HG03103 (cell line): ENCODE data around the gene C19orf33.

Experiments used
- ATAC-seq: cut with Tn5 transposase; IDR thresholded peaks from one replicate; pipeline ENCODE4 v1.9.1; 2021; ENCODE audit warnings: low read depth; ENCODE audit not compliant: unreplicated experiment

C19orf33 gene

DNA sequence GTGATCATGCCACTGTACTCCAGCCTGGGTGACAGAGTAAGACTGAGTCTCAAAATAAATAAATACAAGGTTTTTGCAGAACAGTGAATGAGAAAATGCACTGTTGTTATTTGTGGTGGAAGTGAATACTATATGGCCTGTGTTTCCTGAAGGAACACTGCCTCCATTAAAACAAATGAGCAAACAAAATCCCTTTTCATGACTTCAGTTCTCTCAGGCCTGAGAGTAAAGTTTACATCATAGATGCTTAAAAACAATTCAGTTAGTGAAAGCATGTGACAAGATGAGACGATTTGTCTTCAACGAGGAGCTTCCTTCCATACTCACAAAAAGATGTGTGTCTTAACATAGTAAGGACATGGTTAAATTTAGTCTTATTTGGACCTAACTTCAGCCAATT lies 25.3 kb upstream of the C19orf33 start:
- ATAC-seq, result no peak

DNA sequence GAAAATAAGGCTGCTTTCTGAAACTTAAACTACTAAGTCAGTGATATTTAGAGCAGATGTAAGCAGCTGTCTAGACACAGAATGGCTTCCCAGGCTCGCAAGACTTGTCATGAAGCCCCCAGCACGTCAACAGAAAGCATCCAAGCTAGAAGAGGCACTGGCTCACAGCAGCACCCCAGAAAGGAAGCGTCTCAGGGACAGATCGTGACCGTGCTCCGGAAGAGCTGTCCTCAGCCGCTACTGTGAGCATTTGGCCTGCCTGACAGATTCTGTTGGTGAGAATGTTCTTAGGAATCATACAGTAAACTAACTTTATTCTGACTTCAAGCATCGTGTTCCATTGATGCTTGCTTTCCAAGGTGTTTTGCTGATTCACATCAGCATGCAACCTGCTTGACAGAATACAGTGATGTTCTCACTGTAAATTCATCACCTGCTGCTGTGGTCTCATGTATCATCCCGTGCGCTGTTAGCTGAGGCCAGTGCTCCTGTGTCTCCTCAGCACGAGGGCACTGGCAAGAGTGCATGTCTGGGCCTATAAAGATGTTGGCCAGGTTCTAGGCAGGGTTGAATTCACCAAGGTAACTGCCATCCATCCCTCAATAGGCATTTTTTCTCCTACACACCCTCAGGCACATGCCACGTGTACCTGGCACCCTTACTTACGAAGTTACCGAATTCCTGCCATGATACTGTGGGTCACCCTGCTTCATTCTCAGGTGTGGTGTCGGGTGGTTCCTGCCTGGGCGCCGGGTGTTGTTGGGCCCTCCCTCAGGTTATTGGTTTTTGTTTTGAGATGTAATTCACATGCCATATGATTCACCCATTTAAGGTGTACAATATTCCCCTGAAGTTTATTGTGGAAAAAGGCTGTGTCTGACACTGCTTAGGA lies 23.8 kb upstream of the C19orf33 start:
- no peak for ATAC-seq

DNA sequence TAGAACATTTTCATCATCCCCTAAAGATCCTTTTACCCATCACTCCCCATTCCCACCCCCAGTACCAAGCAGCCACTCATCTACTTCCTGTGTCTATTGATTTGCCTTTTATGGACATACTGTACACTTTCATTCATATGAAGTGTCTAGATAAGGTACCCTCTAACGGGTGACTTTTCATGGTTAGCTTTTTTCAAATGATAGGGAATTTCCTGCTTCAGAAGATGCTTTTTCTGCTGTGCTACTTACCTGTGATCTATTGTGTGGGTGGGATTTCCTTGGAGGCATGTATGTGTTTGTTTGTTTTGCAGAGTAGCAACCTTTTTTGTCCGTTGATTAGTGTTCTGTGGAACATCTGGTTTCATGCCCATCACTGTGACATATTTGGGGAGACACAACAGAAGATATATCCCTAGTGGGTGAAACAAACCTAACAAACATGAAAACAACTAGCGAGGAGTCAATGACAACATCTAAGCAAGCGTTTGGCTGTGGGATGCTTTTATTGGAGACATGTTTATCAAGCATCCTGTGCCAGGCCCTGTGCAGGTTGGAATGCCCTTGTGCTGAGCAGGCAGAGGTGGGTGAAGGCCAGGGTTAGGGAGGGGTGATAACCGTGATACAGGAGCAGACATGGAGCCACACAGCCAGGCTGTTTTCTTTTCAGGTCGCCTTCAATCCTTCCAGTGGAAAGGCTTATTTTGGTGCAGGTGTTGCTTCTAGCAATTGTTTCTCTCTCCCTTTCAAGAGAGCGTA lies 22.1 kb upstream of the C19orf33 start:
- ATAC-seq, result no peak

DNA sequence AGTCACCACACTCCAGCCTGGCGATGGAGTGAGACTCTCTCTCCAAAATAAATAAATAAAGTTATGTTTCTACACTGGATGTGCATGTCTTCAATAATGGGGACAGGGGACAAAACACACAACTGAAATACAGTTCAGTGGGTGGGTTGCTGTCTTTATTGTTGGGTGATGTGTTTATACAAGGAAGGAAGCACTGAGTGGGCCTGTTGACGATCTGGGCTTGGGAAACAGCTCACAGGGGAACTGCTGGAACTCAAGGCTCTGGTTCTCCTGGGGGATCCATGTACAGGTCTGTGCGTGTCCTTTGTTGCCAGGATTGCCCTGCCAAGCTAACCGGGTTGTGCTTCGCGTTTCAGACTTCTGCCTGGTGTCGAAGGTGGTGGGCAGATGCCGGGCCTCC lies 20.8 kb upstream of the C19orf33 start:
- ATAC-seq, result no peak

DNA sequence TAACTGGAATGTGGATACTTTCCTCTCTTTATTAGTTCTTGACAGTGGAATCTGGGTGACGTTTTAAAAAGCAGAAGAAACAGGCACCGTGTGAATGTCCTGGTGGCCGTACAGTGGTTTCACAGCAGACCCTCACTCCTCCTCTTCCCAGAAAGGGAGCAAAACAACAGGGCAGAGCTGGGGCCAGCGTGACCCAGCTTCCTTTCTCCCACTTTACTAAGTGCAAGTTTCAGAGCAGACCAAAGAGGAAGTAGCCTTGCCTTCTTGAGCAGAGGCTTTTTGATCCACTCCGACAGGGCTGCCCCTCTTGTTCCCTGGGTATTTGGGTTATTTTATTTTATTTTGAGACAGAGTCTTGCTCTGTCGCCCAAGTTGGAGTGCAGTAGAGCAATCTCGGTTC lies 19.6 kb upstream of the C19orf33 start:
- no peak for ATAC-seq

DNA sequence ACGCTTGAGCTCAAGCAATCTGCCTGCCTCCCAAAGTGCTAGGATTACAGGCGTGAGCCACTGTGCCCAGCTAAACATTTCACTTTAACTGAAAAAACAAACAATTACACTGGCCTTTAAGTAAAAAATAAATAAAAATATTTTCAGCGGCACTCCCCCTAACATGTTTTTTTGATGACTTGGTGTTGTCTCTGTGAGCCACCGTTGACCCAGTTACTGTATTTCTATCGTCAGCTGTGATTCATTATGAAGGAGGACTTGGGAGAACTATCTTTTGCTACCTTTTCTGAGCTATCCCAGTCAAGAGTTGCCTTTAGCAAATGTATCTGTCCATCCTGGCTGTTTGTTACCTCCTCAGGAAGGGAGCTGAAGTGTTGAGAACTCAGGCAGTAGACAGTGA lies 18.5 kb upstream of the C19orf33 start:
- ATAC-seq, result no peak

DNA sequence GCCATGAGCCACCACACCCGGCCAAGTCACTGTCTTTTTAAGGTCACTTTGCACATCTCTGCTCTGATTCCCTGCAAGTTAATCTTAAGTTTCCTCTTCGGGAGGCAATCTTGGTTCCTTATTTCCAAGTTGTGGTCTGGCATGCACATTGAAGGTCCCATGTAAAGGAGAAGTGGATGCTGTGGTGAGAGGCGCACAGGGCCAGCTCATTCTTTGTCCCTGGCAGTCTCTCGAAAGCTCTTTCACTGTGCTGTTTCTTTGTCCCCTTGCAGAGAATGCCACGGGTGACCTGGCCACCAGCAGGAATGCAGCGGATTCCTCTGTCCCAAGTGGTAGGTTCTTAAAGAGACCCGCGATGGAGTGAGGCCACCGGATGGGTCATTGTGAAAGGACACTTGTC lies 16.4 kb upstream of the C19orf33 start:
- ATAC-seq, result no peak

DNA sequence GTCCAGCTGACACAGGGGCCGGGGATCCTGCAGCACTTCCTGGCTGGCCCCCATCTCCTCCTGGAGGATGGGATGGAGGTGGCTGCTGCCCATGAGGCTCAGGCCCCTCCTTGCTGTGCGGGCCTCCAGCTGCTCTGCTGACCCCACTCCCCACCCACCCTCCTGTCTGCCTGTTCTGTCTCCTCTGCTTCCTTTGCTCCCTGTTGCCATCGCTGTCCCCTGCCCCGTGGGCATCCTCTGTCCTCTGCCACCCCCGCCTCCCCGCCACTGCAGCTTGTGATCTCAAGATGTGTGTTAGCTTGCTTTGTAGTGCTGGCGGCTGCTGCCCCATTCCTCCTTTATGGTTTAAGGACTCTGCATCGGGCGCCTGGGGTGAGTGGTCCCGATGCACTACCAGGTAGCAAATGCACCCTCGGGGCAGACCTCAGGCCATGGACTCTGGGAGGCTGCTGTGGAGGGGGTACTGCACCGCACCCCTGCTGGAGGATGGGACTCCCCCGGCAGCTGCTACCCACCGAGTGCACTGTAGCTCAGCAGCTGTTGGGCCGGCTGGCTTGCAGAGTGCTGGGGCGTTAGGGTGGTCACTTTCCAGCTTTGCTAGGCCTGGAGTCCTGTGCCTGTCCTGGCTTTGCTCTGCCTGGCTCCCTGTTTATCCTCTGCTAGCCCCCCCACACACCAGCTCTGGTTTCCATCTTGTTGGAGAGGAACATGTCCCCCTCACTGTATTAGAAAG lies 15.8 kb upstream of the C19orf33 start:
- no peak for ATAC-seq

DNA sequence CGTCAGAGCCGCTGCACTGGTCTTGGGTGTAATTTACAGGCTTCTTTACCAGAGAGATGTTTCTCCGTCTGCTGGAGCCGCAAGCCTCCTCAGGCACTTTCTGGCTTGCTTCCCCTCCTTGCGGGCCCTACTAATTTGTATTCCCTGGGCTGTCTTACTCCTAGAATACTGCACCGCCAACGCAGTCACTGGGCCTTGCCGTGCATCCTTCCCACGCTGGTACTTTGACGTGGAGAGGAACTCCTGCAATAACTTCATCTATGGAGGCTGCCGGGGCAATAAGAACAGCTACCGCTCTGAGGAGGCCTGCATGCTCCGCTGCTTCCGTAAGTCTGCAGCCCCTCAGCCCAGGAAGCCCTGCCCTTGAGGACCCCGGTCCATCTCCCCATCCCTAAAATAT lies 14.1 kb upstream of the C19orf33 start:
- ATAC-seq, result no peak

DNA sequence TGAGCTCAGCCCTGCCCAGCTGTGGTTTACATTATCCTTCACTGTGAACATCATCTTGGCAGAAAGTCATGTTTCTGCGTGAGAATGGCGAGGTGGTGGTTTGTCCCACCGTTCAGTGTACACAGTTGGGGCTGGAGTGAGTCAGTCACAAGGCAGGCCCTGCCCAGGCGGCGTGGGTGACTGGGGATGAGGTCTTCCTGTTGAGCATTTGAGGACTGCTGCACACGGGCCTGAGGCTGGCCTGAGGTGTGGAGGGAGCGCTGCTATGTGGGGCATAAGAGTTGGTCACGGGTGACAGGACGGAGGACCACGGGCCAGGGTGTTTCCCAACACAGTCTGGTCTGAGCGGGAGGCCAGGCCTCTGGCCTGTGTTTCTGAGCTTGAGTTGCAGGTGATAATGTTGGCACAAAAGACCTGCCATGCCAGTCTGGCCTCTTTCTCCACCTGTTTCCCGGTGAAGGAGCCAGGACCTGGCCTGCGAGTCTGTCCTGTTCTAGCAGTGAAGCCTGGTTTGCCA lies 13.4 kb upstream of the C19orf33 start:
- no peak for ATAC-seq

DNA sequence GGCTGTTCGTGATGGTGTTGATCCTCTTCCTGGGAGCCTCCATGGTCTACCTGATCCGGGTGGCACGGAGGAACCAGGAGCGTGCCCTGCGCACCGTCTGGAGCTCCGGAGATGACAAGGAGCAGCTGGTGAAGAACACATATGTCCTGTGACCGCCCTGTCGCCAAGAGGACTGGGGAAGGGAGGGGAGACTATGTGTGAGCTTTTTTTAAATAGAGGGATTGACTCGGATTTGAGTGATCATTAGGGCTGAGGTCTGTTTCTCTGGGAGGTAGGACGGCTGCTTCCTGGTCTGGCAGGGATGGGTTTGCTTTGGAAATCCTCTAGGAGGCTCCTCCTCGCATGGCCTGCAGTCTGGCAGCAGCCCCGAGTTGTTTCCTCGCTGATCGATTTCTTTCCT lies 12.2 kb upstream of the C19orf33 start:
- ATAC-seq, result no peak

DNA sequence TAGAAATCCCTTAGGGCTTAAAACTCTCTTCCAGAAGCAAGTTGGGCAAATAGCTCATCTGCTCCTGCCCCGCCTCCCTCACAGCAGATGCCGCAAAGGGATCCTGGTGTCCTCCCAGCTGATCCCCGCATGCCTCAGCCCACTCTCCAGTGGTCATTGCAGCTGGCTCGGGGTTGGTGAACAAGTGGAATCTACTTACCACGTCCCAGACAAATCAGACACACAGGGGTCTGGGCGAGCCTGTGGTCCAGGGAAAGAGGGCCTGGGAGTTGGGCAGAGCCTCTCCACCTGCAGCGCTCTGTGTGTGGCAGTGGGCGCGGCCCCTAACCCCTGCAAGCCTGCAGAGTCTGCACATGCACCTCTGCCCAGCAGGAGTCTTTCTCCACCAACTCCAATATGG lies 10.8 kb upstream of the C19orf33 start:
- ATAC-seq, result no peak

DNA sequence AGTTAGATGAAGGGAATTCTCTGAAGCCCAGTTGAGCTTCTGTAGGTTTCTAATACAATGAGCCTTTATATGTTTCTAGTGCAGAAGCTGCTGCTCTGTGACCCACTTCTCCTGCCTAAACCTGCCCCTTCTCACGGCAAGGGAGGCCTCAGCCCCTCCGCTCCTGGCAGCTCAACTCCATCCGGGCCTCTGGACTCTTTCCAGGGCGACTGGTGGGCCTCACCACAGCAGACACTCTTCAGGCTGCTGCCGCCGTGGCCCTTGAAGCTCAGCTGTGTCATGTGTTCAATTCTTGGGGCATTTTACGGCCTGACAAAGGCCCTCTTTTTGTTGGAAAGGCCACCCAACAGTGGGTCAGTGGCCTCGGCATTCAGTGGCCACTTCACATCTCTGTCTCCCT lies 10.0 kb upstream of the C19orf33 start:
- ATAC-seq, result no peak

DNA sequence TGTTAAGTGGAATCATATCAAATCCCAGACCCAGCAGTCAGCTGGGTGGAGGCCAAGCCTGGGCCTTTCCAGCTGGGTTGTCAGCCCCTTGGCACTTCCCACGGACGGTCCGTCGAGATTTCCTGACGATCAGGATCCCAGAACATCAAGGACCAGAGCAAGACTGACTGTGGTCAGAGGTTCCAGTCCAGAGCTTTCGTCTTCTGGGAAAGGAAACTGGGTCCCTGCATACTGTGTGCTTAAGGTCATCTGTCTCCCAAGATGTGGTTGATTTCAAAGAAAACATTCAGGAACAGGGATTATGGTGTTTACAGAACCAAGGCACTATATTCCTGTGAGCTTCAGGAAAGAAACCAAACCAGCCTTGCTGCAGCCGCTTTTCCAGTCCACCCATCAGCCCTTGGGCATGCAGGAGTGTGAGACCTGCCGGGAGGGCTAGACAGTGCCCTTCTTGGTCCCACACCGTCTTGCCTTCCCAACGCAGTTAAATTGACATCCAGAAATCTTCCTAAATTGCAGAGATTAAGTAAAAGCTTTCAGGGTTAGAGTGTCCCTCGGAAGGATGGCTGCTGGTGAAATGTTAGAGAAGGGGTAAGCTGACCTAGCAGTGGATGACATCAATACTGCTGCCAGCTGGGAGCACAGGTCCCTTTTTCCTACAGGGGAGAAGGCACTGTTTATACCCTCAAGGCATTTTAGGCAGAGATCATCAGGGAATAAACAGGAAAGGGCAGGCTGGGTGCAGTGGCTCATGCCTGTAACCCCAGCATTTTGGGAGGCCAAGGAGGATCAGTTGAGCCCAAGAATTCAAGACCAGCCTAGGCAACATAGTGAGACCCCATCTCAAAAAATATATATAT lies 5.0 kb upstream of the C19orf33 start:
- ATAC-seq, result no peak

DNA sequence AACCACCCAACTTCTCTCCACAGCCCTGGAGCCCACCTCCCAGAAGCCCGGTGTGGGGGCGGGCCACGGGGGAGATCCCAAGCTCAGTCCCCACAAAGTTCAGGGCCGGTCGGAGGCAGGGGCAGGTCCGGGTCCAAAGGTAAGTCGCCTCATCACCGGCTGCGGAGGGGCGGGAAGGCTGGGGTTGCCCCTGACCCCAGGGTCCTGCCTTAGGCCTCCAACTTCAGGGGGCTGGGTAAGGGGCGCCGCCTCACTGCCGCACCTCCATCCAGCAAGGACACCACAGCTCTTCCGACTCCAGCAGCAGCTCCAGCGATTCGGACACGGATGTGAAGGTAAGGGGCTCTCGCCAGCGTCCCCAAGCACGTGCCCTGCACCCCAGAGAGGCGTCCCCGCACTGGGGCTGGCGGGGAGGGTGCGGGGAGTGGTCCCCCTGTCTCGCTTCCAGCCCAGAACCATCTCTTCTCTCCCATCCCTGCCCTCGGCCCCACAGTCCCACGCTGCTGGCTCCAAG lies 358 bp downstream of the C19orf33 start:
- no peak for ATAC-seq

DNA sequence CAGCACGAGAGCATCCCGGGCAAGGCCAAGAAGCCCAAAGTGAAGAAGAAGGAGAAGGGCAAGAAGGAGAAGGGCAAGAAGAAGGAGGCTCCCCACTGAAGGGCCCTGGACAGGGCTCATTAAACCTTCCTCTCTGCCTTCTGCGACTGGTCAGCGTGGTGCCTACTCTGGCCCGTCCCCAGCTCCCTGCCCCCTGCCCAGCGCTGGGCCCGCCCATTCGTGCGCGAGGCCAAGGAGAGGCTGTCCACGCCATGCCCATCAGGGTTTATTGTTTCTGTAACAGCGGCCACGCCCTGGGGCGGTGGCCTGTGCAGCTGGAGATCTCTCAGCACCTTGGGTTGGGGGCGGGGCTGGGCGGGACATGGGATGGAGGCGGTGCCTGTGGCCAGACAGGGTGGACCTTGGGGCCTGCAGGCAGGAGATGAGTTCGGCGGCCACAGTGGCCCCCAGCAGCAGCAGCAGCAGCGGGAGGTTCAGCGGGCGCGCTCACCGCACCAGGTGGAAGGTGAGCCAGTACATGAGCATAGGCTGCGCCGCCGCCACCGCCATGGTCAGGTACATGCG lies 897 bp downstream of the C19orf33 start:
- no peak for ATAC-seq

DNA sequence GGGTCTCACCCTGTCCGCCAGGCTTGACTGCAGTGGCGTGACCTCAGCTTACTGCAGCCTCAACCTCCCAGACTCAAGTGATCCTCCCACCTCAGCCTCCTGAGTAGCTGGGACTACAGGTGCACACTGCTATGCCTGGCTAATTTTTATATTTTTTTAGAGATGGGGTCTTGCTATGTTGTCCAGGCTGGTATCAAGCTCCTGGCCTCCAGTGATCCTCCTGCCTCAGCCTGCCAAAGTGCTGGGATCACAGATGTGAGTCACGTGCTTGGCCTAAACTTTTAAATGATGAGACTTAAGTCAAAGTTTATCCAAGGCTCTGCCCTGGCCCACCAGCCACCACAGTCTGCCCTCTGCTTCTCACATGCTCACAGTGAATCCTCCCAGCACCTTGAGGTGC lies 2.2 kb downstream of the C19orf33 start:
- no peak for ATAC-seq

DNA sequence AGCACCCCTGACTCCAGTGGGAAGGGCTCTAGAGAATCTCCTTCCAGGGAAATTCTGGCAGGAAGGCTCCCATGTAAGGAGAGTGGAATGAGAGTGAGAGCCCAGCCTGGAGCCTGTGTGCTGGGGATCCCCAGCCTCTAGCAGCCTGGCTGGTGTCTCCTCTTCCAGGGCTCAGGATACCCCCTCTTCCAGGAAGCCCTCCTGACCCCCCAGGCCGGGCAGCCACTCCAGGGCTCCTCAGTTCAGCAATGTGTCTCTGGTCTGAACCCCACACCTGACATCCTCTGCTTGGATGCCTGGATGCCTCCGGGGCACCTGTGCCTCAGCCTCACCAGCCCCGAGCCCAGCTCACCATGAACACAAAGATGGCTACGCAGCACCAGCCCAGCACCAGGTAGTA lies 3.0 kb downstream of the C19orf33 start:
- ATAC-seq, result no peak

DNA sequence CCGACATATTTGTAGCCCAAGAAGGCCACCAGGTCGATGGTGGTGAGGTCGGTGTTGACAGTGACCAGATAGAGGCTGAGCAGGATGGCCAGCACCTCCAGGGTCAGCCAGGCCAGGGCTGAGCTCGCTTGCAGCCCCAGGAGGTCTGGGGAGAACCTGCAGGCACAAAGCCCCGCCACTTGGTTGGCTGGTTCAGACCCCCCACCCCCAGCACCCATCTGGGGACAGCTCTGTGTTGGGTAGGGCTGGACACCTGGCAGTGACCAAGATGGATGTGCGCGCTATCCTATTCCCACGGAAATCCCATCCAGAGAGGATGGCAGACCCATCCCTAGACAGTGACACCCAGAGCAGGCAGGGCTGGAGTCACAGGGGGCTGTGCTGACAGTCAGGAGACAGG lies 3.5 kb downstream of the C19orf33 start:
- ATAC-seq, result no peak
